CD4-positive, alpha-beta T cell (primary cell): ENCODE data around the gene RPL15. TPM values are rescaled to one million over a fixed set of nuclear protein-coding genes. Genes with fewer than 3 reads are reported as not detected.

ENCODE experiments used
- ATAC-seq: fragments of 200-7000 bp; cut with Tn5 transposase; one replicate; pipeline ENCODE4 v1.10.0; 2022; ENCODE audit warnings: mild to moderate bottlenecking; ENCODE audit not compliant: poor library complexity
- CTCF ChIA-PET: fragments of 350-600 bp; sonication (Branson Sonifier 250); formaldehyde crosslinking; loops from one replicate; lab custom pipeline; 2021; ENCODE audit warnings: antibody characterized with exemption, inconsistent platforms; lab: Charles Lee
- POLR2A ChIA-PET: fragments of 350-600 bp; sonication (Branson Sonifier 250); formaldehyde crosslinking; loops from one replicate; lab custom pipeline; 2021; ENCODE audit warnings: antibody characterized with exemption, inconsistent platforms; lab: Charles Lee
- DNase-seq, 14 experiments: peaks; one replicate each; pipeline ENCODE4 v3.0.0-alpha.2; 2013 to 2020; ENCODE audit warnings: mixed read lengths in 2 of 14
- H3K27ac ChIP-seq, 2 donors: one replicate each; pipeline versions ENCODE4 v1.5.1 to v1.7.0; 2013; ENCODE audit warnings: low read length in 2 of 2, low read depth in 1 of 2, mild to moderate bottlenecking in 1 of 2
- H3K27me3 ChIP-seq, 2 experiments: 1 replicate in 1 of 2; 2 replicates in 1 of 2; pipeline versions ENCODE4 v1.6.1 to v1.7.0; 2013; ENCODE audit warnings: low read length in 2 of 2, control low read depth in 1 of 2, mild to moderate bottlenecking in 1 of 2, moderate library complexity in 1 of 2; ENCODE audit not compliant: insufficient read depth in 2 of 2, control insufficient read depth in 1 of 2
- H3K36me3 ChIP-seq: one replicate; pipeline ENCODE4 v1.6.1; 2013; ENCODE audit warnings: low read length, control low read depth; ENCODE audit not compliant: insufficient read depth
- H3K4me1 ChIP-seq: one replicate; pipeline ENCODE4 v1.6.1; 2013; ENCODE audit warnings: low read length, control low read depth; ENCODE audit not compliant: insufficient read depth
- H3K4me3 ChIP-seq: one replicate; pipeline ENCODE4 v1.5.1; 2013; ENCODE audit warnings: mild to moderate bottlenecking, low read length, moderate library complexity
- H3K9me3 ChIP-seq, 2 experiments: 1 replicate in 1 of 2; 2 replicates in 1 of 2; pipeline versions ENCODE4 v1.6.1 to v1.7.0; 2013; ENCODE audit warnings: low read length in 2 of 2, mild to moderate bottlenecking in 2 of 2, control low read depth in 1 of 2, moderate library complexity in 1 of 2; ENCODE audit not compliant: control insufficient read depth in 1 of 2, insufficient read depth in 1 of 2
- H3K27ac Mint-ChIP-seq: one replicate; pipeline ENCODE4 v1.8.0; 2020; ENCODE audit warnings: mixed read lengths
- H3K27me3 Mint-ChIP-seq: one replicate; pipeline ENCODE4 v1.8.0; 2021; ENCODE audit warnings: mixed read lengths
- H3K36me3 Mint-ChIP-seq: one replicate; pipeline ENCODE4 v1.8.0; 2021; ENCODE audit warnings: low read depth, mixed read lengths
- H3K4me1 Mint-ChIP-seq: one replicate; pipeline ENCODE4 v1.8.0; 2021; ENCODE audit warnings: low read depth, mixed read lengths
- H3K4me3 Mint-ChIP-seq: one replicate; pipeline ENCODE4 v1.8.0; 2020; ENCODE audit warnings: mild to moderate bottlenecking, mixed read lengths
- H3K9me3 Mint-ChIP-seq: one replicate; pipeline ENCODE4 v1.8.0; 2020; ENCODE audit warnings: mixed read lengths
- CTCF ChIP-seq: fragments of 200-600 bp; IDR thresholded peaks from one replicate; pipeline ENCODE4 v1.8.0; 2022; ENCODE audit warnings: antibody characterized with exemption, mild to moderate bottlenecking
- intact Hi-C, 2 experiments: fragments of 100-400 bp; cut with DNase I in 1 of 2; cut with micrococcal nuclease in 1 of 2; formaldehyde crosslinking; loops; one replicate each; pipeline versions ENCODE4 v1.15.1 to v1.9.0; 2023 to 2025; cut with DNase I, micrococcal nuclease
- total RNA-seq, 174 experiments: library from RNA in 2 of 174; stranded (reverse) in 2 of 174; gene quantifications; one replicate each; pipeline ENCODE4 v1.2.3 and lab custom pipeline; 2021 to 2026

The RPL15 gene
- total RNA-seq, 2 experiments from 2014 or later, result 2,331 to 2,343 TPM

- Histone ChIP-seq H3K9me3 (no peaks in the 10 kb centered on the region), H3K27ac (no peak overlapping the region), H3K4me1 (no peaks in the 10 kb centered on the region), H3K4me3 (no peak overlapping the region), H3K27me3 (no peaks in the 10 kb centered on the region), H3K36me3 (peaks cover 6% of the 10 kb centered on the region)
- intact Hi-C loops, result no loop called here
- peaks cover 59% of the 10 kb centered on the region for H3K4me1 Mint-ChIP-seq
- CTCF ChIA-PET, result no interaction called here
- ATAC-seq (no peak), DNase-seq (no peak)
- H3K4me3 Mint-ChIP-seq, result no peak overlapping the region
- no peak overlapping the region for H3K27ac Mint-ChIP-seq
- H3K9me3 Mint-ChIP-seq, result no peaks in the 10 kb centered on the region
- no peak for TF ChIP-seq CTCF
- POLR2A ChIA-PET, result interaction anchor here (0.6 kb wide), 1 partner anchor 25 kb away, joined by 3 read pairs; no protein-coding TSS in a partner anchor
- H3K36me3 Mint-ChIP-seq, result no peaks in the 10 kb centered on the region
- no peaks in the 10 kb centered on the region for H3K27me3 Mint-ChIP-seq
These were observed 43.0 kb upstream of the RPL15 start for GRCh38 chr3:23873941-23874340.

- no peaks in the 10 kb centered on the region for H3K36me3 Mint-ChIP-seq
- DNase-seq, result no peak
These were observed 42.4 kb upstream of the RPL15 start for GRCh38 chr3:23874359-23875112.

GRCh38 chr3:23875113-23875725, 41.7 kb upstream of the RPL15 start:
- intact Hi-C loops, result no loop called here
- H3K27me3 ChIP-seq, result no peaks in the 10 kb centered on the region
- H3K9me3 ChIP-seq, result no peaks in the 10 kb centered on the region
- no peak overlapping the region for H3K4me3 Mint-ChIP-seq
- CTCF ChIA-PET, result no interaction called here
- no peaks in the 10 kb centered on the region for H3K9me3 Mint-ChIP-seq
- peaks cover 63% of the 10 kb centered on the region for H3K4me1 Mint-ChIP-seq
- H3K36me3 Mint-ChIP-seq, result no peaks in the 10 kb centered on the region
- H3K27ac Mint-ChIP-seq, result no peak overlapping the region
- H3K27me3 Mint-ChIP-seq, result no peaks in the 10 kb centered on the region
- H3K4me3 ChIP-seq, result no peak overlapping the region
- H3K4me1 ChIP-seq, result no peaks in the 10 kb centered on the region
- ATAC-seq, result no peak
- H3K27ac ChIP-seq, result no peak overlapping the region
- TF ChIP-seq CTCF, result no peak
- POLR2A ChIA-PET, result no interaction called here
- peaks cover 6% of the 10 kb centered on the region for H3K36me3 ChIP-seq
- no peak for DNase-seq

More at GRCh38 chr3:23874359-23875112, 42.4 kb upstream of the RPL15 start:
- peaks cover 64% of the 10 kb centered on the region for H3K4me1 Mint-ChIP-seq
- no peak for ATAC-seq
- no peaks in the 10 kb centered on the region for H3K27me3 Mint-ChIP-seq
- H3K9me3 ChIP-seq, result no peaks in the 10 kb centered on the region
- no peak overlapping the region for H3K27ac Mint-ChIP-seq
- no peak overlapping the region for H3K27ac ChIP-seq
- ChIA-PET CTCF (no interaction called here), POLR2A (interaction anchor here (0.6 kb wide), 1 partner anchor 24 kb away, joined by 3 read pairs; no protein-coding TSS in a partner anchor)
- peaks cover 6% of the 10 kb centered on the region for H3K36me3 ChIP-seq
- H3K4me1 ChIP-seq, result no peaks in the 10 kb centered on the region
- no peak overlapping the region for H3K4me3 ChIP-seq
- H3K4me3 Mint-ChIP-seq, result no peak overlapping the region
- H3K27me3 ChIP-seq, result no peaks in the 10 kb centered on the region
- H3K9me3 Mint-ChIP-seq, result no peaks in the 10 kb centered on the region
- TF ChIP-seq CTCF, result no peak
- intact Hi-C loops, result no loop called here
